SK-N-SH (cell line): ENCODE measurements around the gene TMPRSS13. TPM values are rescaled to one million over a fixed set of nuclear protein-coding genes. Genes with fewer than 3 reads are reported as not detected.
A peak's percentile ranks its signal among the peaks of the same experiment; 100 is the strongest.
"Not testable (repeated sequence)": the region's sequence is repeated elsewhere in the genome, so short reads cannot be mapped to it uniquely, and the experiment has no call there.

ENCODE experiments used
- CTCF ChIA-PET: fragments of 300-600, 350-600 bp; formaldehyde crosslinking; extraction: SDS; loops from one replicate; lab custom pipeline; 2021; lab: Yijun Ruan, JAX
- POLR2A ChIA-PET: fragments of 350-600 bp; sonication (Branson Sonifier 250); formaldehyde crosslinking; extraction: SDS; loops from one replicate; lab custom pipeline; 2020; ENCODE audit warnings: antibody characterized with exemption, inconsistent platforms; lab: Yijun Ruan, JAX
- DNase-seq: peaks from one replicate; pipeline ENCODE4 v3.0.0; 2012
- H2AFZ ChIP-seq: fragments of 200-600 bp; sonication (generic); 2 replicates; pipeline ENCODE4 v1.8.1; 2016; ENCODE audit warnings: antibody characterized with exemption, mild to moderate bottlenecking, low read depth
- H3F3A ChIP-seq: fragments of 200-600 bp; sonication (generic); replicated peaks from 2 replicates; pipeline ENCODE3; 2016; ENCODE audit warnings: antibody characterized with exemption, mild to moderate bottlenecking; ENCODE audit not compliant: insufficient read depth
- H3K27ac ChIP-seq, 2 experiments: fragments of 200-500 bp in 1 of 2; fragments of 200-600 bp in 1 of 2; sonication (Bioruptor generic) in 1 of 2; sonication (generic), shearing (Covaris generic) in 1 of 2; 2 replicates each; pipeline versions ENCODE4 v1.5.1 to v1.6.1; 2014 to 2016; ENCODE audit warnings: low read depth in 2 of 2, inconsistent platforms in 1 of 2, low read length in 1 of 2, mild to moderate bottlenecking in 1 of 2, mixed read lengths in 1 of 2
- H3K27me3 ChIP-seq: fragments of 200-600 bp; sonication (generic), shearing (Covaris generic); 2 replicates; pipeline ENCODE4 v1.6.1; 2016; ENCODE audit warnings: mixed run types; ENCODE audit not compliant: insufficient read depth
- H3K36me3 ChIP-seq, 2 experiments: fragments of 200-500 bp in 1 of 2; fragments of 200-600 bp in 1 of 2; sonication (Bioruptor generic) in 1 of 2; sonication (generic) in 1 of 2; replicated peaks in 1 of 2; 2 replicates each; pipeline versions ENCODE3 to v1.5.1; 2014 to 2016; ENCODE audit warnings: low read length in 1 of 2, mild to moderate bottlenecking in 1 of 2; ENCODE audit not compliant: insufficient read depth in 2 of 2, control insufficient read depth in 1 of 2
- H3K4me1 ChIP-seq, 2 experiments: fragments of 200-500 bp in 1 of 2; fragments of 200-600 bp in 1 of 2; sonication (Bioruptor generic) in 1 of 2; sonication (generic), shearing (Covaris generic) in 1 of 2; 2 replicates each; pipeline versions ENCODE4 v1.5.1 to v1.6.1; 2014 to 2016; ENCODE audit warnings: low read depth in 1 of 2, low read length in 1 of 2, mixed run types in 1 of 2; ENCODE audit not compliant: insufficient read depth in 2 of 2, control insufficient read depth in 1 of 2
- H3K4me2 ChIP-seq: fragments of 200-600 bp; sonication (generic), shearing (Covaris generic); 2 replicates; pipeline ENCODE4 v1.6.1; 2017; ENCODE audit warnings: mixed run types
- H3K4me3 ChIP-seq, 2 experiments: fragments of 200-500 bp in 1 of 2; fragments of 200-600 bp in 1 of 2; sonication (Bioruptor generic) in 1 of 2; sonication (generic), shearing (Covaris generic) in 1 of 2; 2 replicates each; pipeline versions ENCODE4 v1.5.1 to v1.8.1; 2014 to 2016; ENCODE audit warnings: low read depth in 2 of 2, inconsistent platforms in 1 of 2, low read length in 1 of 2, mild to moderate bottlenecking in 1 of 2, mixed read lengths in 1 of 2, moderate library complexity in 1 of 2
- H3K79me2 ChIP-seq: fragments of 200-600 bp; sonication (generic); 2 replicates; pipeline ENCODE4 v1.8.1; 2017; ENCODE audit warnings: mild to moderate bottlenecking; ENCODE audit not compliant: insufficient read depth
- H3K9ac ChIP-seq: fragments of 200-600 bp; sonication (generic); 2 replicates; pipeline ENCODE4 v1.6.1; 2017; ENCODE audit warnings: mixed run types
- H3K9me2 ChIP-seq: fragments of 200-600 bp; sonication (generic); 2 replicates; pipeline ENCODE4 v1.6.1; 2017; ENCODE audit warnings: mixed run types
- H3K9me3 ChIP-seq: fragments of 200-600 bp; sonication (generic); 2 replicates; pipeline ENCODE4 v1.6.1; 2017; ENCODE audit warnings: mixed run types, mild to moderate bottlenecking, moderate library complexity
- H4K20me1 ChIP-seq: fragments of 200-600 bp; sonication (generic); 2 replicates; pipeline ENCODE4 v1.6.1; 2017; ENCODE audit warnings: mild to moderate bottlenecking, mixed run types; ENCODE audit not compliant: insufficient read depth
- CHD2 ChIP-seq: fragments of 150-350 bp; IDR thresholded peaks from 2 replicates; pipeline ENCODE4 v1.6.1; 2018; ENCODE audit warnings: low read length; ENCODE audit not compliant: partially characterized antibody
- CTCF ChIP-seq: fragments of 200-600 bp; sonication (generic); IDR thresholded peaks from 2 replicates; pipeline ENCODE4 v1.6.1; 2017; ENCODE audit warnings: antibody characterized with exemption, mild to moderate bottlenecking, moderate library complexity
- FOSL2 ChIP-seq: IDR thresholded peaks from 2 replicates; pipeline ENCODE4 v1.4.0; 2012; ENCODE audit warnings: low read depth, mild to moderate bottlenecking, moderate library complexity, borderline replicate concordance
- GATA2 ChIP-seq: sonication (generic); formaldehyde crosslinking; IDR thresholded peaks from 2 replicates; pipeline ENCODE4 v1.5.0; 2020; ENCODE audit warnings: mild to moderate bottlenecking, missing genetic modification reagents
- JUND ChIP-seq: IDR thresholded peaks from 2 replicates; pipeline ENCODE4 v1.4.0; 2012
- MXI1 ChIP-seq: IDR thresholded peaks from 2 replicates; pipeline ENCODE4 v1.6.1; 2012; ENCODE audit warnings: mild to moderate bottlenecking, low read depth, low read length, improper control_type of control experiment
- RAD21 ChIP-seq: IDR thresholded peaks from 2 replicates; pipeline ENCODE4 v1.6.1; 2012; ENCODE audit warnings: mild to moderate bottlenecking, low read length
- SMC3 ChIP-seq: IDR thresholded peaks from 2 replicates; pipeline ENCODE4 v1.6.1; 2012; ENCODE audit warnings: low read depth, low read length, improper control_type of control experiment
- YY1 ChIP-seq: IDR thresholded peaks from 2 replicates; pipeline ENCODE4 v1.4.0; 2012; ENCODE audit warnings: low read depth, mild to moderate bottlenecking
- WGBS: methylation state at CpG from one replicate; pipeline ENCODE4 v1.1.6; 2017; ENCODE audit warnings: low lambda C conversion rate; 5-methylcytosine and 5-hydroxymethylcytosine counted together
- polyA plus RNA-seq, 3 experiments: library from polyadenylated mRNA; depleted of rRNA; stranded (reverse); fragments of >200 nt; gene quantifications; 2 replicates each; pipeline ENCODE4 v1.2.3, GENCODE V29; 2012

TMPRSS13 gene
- polyA plus RNA-seq, 1 of the 3 experiments (the other 2 are of a cell fraction), result not detected

- H3K9ac ChIP-seq, H3K36me3 ChIP-seq, H3F3A ChIP-seq, DNase-seq, H2AFZ ChIP-seq, H3K27ac ChIP-seq, H4K20me1 ChIP-seq, POLR2A ChIA-PET, H3K27me3 ChIP-seq, H3K4me1 ChIP-seq, H3K9me3 ChIP-seq, H3K4me3 ChIP-seq, H3K9me2 ChIP-seq, H3K79me2 ChIP-seq, H3K4me2 ChIP-seq: not testable (repeated sequence)
- 32% methylated on average over 10 of the region's 10 CpGs for WGBS
- CTCF ChIA-PET, result interaction anchor here (0.9 to 15.1 kb wide), 36 partner anchors 7 to 537 kb away, joined by 3 to 481 read pairs (median 11); partner anchors contain the start of genes FXYD2, FXYD6 and TMPRSS13
Measured at GRCh38 chr11:117947751-117948150, 18.5 kb upstream of the TMPRSS13 start.

GRCh38 chr11:117946842-117947526, 17.8 kb upstream of the TMPRSS13 start:
- peak; percentile 85 for DNase-seq
- no peaks in the 10 kb centered on the region for H3K9me2 ChIP-seq
- CTCF ChIA-PET, result interaction anchor here (0.6 to 15.1 kb wide), 86 partner anchors 8 to 720 kb away, joined by 3 to 481 read pairs (median 6); partner anchors contain the start of genes FXYD2, FXYD6, IL10RA and SMIM35
- peak overlapping the region in 1 of 2 experiments; percentile 39; a peak in 1 of 4 replicates for H3K4me3 ChIP-seq
- H3K79me2 ChIP-seq, result no peaks in the 10 kb centered on the region
- POLR2A ChIA-PET, result interaction anchor here (0.8 to 1.2 kb wide), 6 partner anchors 70 to 122 kb away, joined by 3 to 4 read pairs (median 3); partner anchors contain the start of gene FXYD2
- no peak overlapping the region for H3K4me2 ChIP-seq
- no peak overlapping the region for H3K27ac ChIP-seq
- TF ChIP-seq JUND, result peak; percentile 71
- no peak for TF ChIP-seq GATA2 (CRISPR knock-in tag)
- no peak for TF ChIP-seq YY1
- peak; percentile 96 for TF ChIP-seq CTCF
- TF ChIP-seq SMC3, result peak; percentile 95
- peak; percentile 99 for TF ChIP-seq RAD21
- peak; percentile 45; the same call in 1 of the 2 replicates for TF ChIP-seq MXI1
- peak; percentile 18 for TF ChIP-seq CHD2
- peak; percentile 79 for TF ChIP-seq FOSL2
- 38% methylated on average over 6 of the region's 7 CpGs for whole genome bisulfite sequencing
- no peaks in the 10 kb centered on the region for H4K20me1 ChIP-seq
- no peaks in the 10 kb centered on the region for H3K36me3 ChIP-seq
- no peaks in the 10 kb centered on the region for H3F3A ChIP-seq
- no peaks in the 10 kb centered on the region; a peak in 1 of 4 replicates for H3K4me1 ChIP-seq
- no peaks in the 10 kb centered on the region; the same call in 1 of the 2 replicates for H3K27me3 ChIP-seq
- H3K9ac ChIP-seq, result no peak overlapping the region
- no peak overlapping the region for H2AFZ ChIP-seq
- no peaks in the 10 kb centered on the region for H3K9me3 ChIP-seq
